T-helper 1 cell treated with Interleukin-12 subunit alpha and Interleukin-12 subunit beta and Interleukin-4 antibody, amounts not matched to agents 30 μg/mL and 1 μg/mL, for 36 hours (primary cell): ENCODE data around the gene SRC.

Source experiments
- H3K27ac Mint-ChIP-seq: one replicate; pipeline ENCODE4 v1.8.0; 2021; ENCODE audit warnings: mild to moderate bottlenecking, mixed read lengths
- H3K27me3 Mint-ChIP-seq: one replicate; pipeline ENCODE4 v1.8.0; 2021; ENCODE audit warnings: low read depth, mixed read lengths
- H3K36me3 Mint-ChIP-seq: one replicate; pipeline ENCODE4 v1.8.0; 2021; ENCODE audit warnings: low read depth, mixed read lengths
- H3K4me1 Mint-ChIP-seq: one replicate; pipeline ENCODE4 v1.8.0; 2021; ENCODE audit warnings: low read depth, mixed read lengths
- H3K4me3 Mint-ChIP-seq: one replicate; pipeline ENCODE4 v1.8.0; 2021; ENCODE audit warnings: mild to moderate bottlenecking, moderate library complexity, mixed read lengths
- H3K9me3 Mint-ChIP-seq: one replicate; pipeline ENCODE4 v1.8.0; 2021; ENCODE audit warnings: mixed read lengths

SRC gene

DNA sequence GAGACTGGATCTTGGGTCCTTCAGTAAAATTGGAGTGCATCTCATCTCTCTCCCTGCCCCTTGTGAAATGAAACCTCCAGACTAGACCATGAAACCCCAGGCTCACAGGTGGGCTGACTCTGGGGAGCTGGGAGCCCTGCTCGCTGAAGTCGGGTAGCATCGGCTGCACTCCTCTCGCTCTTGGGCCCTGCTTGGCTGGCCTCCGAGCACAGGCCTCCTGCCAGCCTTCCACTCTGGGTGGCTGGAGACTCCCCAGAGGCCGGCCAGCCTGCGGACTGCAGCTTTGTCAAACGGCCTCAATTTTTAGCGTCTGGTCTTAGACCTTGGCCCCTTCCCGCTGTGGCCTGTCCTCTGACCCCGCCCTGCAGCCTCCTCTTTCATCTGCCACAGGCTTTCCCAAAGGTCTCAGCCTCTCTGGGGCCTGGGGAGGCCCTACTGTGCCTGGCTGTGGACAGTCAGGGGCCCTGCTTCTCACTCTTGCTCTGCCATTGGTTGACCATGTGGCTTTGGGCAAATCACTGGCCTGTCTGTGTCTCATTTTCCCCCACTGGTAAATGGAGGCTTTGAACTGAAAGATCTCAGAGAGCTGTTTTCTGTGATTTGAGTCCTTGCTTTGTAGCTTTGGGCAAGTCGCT lies 45.1 kb downstream of the SRC start:
- H3K4me3 Mint-ChIP-seq = no peak overlapping the region
- no peak overlapping the region for H3K27ac Mint-ChIP-seq
- H3K4me1 Mint-ChIP-seq = no peaks in the 10 kb centered on the region
- no peaks in the 10 kb centered on the region for H3K9me3 Mint-ChIP-seq
- H3K27me3 Mint-ChIP-seq = no peaks in the 10 kb centered on the region
- no peaks in the 10 kb centered on the region for H3K36me3 Mint-ChIP-seq

DNA sequence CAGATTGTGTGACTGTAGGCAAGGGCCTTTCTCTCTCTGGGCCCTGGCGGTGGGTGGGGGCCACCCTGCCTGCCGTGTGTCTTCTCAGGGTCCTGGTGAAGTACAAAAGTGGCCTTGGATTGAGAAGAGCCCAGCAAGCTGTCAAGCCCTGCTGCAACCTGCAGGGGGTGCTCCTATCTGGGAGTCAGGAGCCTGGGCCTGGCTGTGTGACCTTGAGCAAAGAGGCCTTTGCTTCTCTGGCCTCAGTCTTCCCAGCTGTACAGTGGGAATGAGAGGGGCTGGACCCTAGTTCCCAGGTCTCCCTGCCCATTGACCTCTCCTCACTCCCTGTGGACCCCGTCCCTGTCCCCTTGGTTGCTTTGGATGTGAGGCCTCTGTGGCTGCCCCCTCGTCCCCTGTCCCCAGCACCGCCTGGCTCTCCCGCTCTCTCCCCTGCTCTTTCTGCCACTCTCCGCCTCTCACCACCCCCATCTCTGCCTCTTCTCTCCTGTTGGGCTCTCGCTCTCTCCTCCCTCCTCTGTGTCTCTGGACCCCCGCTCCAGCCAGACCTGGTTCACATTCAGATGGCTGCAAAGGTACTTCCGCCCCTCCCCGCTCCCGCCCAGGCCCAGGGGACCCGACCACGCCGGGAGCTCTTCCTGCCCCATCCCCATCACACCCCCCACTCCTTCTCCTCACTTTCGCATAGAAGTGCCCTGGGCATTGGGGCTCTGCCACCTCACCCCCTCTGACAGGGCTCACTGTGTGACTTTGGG lies 46.7 kb downstream of the SRC start:
- Mint-ChIP-seq H3K27me3 (no peaks in the 10 kb centered on the region), H3K9me3 (no peaks in the 10 kb centered on the region), H3K27ac (no peak overlapping the region), H3K4me3 (no peak overlapping the region), H3K4me1 (no peaks in the 10 kb centered on the region), H3K36me3 (no peaks in the 10 kb centered on the region)

DNA sequence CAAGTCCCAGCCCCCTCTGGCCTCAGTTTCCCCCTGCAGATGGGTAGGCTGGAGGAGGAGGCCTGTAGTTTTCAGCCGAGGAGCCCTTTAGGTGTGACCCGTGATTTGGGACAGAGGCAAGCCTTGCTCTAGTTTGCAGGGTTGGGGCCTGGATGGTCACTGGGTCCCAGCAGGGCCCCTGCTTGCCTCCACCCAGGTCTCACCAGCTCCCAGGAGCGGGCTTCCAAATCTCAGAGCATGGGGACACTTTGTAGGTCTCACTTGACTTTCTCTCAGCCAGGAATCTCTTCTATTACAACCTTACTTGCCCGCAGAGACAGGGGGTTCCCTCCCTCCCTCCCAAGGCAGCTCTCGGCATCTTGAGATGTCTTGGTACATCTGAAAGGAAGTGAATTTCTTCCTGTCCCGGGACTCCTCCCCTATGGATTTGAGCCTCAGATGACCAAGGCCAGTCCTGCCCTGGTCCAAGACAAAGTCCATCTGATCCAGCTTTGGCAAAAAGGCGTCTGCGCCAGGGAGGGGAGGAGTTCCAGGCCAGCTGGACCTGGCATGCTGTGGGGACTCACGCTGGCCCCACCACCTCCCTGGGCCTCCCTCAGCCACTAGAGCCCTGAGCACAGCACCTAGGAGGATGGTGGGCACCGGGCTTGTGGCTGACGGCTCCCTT lies 47.4 kb downstream of the SRC start:
- no peak overlapping the region for H3K27ac Mint-ChIP-seq
- H3K27me3 Mint-ChIP-seq = no peaks in the 10 kb centered on the region

DNA sequence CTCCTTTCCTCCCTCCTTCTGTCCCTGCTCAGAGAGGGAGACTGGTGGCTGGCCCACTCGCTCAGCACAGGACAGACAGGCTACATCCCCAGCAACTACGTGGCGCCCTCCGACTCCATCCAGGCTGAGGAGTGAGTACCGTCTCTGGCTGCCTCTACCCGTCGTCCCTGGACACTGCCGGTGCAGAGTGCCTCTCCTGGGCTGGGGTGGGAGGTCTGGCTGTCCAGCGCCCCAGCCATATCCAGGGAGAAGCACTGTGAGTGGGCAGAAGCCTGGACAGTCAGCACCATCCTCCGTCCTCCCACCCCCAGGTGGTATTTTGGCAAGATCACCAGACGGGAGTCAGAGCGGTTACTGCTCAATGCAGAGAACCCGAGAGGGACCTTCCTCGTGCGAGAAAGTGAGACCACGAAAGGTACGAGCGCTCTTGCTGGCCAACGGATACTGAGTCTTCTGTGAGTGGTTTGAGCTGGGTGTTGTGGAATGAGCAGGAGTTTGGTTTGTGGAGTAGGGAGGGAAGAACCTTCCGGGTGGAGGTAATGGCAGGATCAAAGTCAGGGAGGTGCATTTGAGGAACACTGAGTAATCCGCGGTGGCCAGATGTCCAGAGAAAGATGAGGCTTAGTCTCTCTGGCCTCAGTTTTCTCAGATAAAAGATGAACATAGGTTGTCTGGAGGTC lies 48.1 kb downstream of the SRC start:
- H3K27me3 Mint-ChIP-seq = no peaks in the 10 kb centered on the region
- no peaks in the 10 kb centered on the region for H3K36me3 Mint-ChIP-seq
- H3K4me1 Mint-ChIP-seq = no peaks in the 10 kb centered on the region
- H3K4me3 Mint-ChIP-seq = no peak overlapping the region
- no peaks in the 10 kb centered on the region for H3K9me3 Mint-ChIP-seq
- no peak overlapping the region for H3K27ac Mint-ChIP-seq

More for the DNA sequence above, 47.4 kb downstream of the SRC start:
- H3K36me3 Mint-ChIP-seq = no peaks in the 10 kb centered on the region
- no peak overlapping the region for H3K4me3 Mint-ChIP-seq
- no peaks in the 10 kb centered on the region for H3K9me3 Mint-ChIP-seq
- no peaks in the 10 kb centered on the region for H3K4me1 Mint-ChIP-seq

DNA sequence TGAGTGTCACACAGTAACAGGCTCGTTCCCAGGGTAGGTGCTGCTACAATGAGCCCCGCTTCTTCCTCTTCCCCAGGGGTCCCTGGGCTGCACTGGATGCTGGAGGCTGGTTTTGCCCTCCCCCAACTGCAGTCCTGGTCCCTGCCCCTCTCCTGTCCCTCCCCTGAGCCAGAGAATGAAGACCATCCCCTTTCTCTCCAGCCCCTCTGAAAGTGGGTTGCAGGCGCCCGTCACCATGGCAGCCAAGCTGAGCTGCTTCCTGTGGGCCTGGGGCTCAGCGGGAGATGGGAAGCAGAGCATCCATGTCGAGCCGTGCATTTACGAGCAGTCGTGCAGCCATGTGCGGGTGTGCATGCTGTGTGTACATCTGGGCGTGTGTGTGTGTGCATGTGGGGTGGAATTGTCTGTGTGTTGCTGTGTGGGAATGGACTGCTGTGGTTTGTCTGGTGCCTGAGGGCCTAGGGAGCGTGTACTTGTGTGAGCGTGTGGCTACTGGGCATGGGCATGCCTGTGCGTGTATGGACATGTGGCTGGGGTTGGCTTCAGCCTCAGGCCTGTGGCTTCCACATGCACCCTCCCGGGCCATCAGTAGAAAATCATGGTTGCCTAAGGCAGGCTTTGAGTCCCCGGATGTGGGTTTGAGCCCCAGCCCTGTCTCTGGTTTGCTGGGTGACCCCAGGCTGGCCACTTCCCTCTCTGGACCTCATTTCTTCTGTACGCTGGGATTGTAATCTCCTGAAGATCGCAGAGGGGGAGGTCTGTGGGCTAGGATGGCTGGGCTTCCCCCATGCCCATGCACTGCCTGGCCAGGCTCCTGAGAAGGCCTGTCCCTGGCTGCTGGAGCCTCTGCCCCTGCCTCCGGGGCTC lies 48.8 kb downstream of the SRC start:
- no peaks in the 10 kb centered on the region for H3K36me3 Mint-ChIP-seq
- H3K27me3 Mint-ChIP-seq = no peaks in the 10 kb centered on the region
- no peaks in the 10 kb centered on the region for H3K9me3 Mint-ChIP-seq
- H3K4me1 Mint-ChIP-seq = no peaks in the 10 kb centered on the region
- no peak overlapping the region for H3K27ac Mint-ChIP-seq
- H3K4me3 Mint-ChIP-seq = no peak overlapping the region

DNA sequence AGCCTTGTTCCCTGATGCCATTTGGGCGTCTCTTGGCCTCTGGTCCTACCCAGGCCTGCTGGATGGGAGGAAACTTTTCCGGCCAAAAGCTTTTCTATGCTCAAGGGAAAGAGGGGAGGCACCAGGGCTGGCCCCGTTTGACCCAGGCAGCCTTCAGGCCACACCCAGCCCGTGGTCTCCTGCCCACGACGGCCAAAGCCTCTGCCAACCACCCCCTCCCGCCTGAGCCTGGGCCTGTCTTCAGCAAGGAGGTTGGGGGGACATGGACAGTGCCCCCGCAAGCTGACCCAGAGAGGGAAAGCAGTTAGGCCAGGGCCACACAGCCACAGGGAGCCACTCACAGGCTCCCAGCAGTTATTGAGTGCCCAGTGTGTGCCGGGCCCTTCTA lies 49.5 kb downstream of the SRC start:
- Mint-ChIP-seq H3K27me3 (no peaks in the 10 kb centered on the region), H3K36me3 (no peaks in the 10 kb centered on the region), H3K9me3 (no peaks in the 10 kb centered on the region), H3K4me1 (no peaks in the 10 kb centered on the region), H3K4me3 (no peak overlapping the region), H3K27ac (no peak overlapping the region)

DNA sequence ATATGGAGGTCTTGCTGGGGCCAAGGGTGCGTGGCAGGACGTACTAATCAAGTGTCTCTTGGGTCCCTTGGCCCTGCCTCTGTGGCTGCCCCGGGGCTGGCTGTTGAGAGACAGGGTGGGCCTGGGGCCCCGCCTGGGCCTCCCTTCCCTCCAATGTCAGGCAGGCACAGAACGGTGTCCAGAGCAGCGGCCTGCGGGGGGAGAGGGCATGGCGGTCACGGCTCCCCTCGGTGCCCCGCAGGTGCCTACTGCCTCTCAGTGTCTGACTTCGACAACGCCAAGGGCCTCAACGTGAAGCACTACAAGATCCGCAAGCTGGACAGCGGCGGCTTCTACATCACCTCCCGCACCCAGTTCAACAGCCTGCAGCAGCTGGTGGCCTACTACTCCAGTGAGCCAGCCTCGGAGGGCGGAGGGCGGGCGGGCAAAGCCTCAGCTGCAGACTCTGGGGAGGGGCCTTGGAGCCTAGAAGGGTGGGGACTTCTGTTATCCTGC lies 50.0 kb downstream of the SRC start:
- Mint-ChIP-seq H3K27ac (no peak overlapping the region), H3K9me3 (no peaks in the 10 kb centered on the region), H3K4me1 (no peaks in the 10 kb centered on the region), H3K36me3 (no peaks in the 10 kb centered on the region), H3K27me3 (no peaks in the 10 kb centered on the region), H3K4me3 (no peak overlapping the region)

DNA sequence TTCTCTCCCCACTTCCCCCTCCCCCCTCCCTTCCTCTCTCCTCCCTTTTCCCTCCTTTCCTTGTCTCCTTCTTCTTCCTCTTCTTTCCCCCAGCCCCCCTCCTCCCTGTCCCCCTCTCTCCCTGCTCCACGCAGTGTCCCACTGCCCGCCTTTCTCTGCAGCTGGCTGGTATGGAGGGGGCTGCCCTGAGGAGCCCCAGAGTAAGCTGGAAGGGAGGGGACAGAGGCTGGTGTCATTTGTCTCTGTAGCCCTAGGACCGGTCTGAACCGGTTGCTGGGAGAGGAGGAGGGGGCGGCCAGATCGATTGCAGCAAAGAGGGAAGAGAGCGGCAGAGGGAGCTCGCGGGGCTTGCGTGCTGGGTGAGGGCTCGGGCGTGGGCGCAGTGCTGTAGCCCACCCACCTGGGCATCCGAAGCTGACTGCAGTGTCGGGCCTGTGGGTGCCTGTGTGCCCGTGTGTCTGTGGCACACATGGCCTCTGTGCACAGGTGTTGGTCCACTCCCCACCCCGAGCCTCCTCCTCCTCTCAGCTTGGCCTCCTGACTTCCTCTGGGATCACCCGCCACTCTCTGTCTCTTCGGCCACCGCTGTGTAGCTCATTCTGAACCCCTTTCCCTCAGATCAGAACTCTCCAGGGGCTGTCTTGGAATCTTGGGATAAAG lies 50.6 kb downstream of the SRC start:
- H3K27ac Mint-ChIP-seq = no peak overlapping the region
- H3K4me3 Mint-ChIP-seq = no peak overlapping the region
- no peaks in the 10 kb centered on the region for H3K36me3 Mint-ChIP-seq
- H3K27me3 Mint-ChIP-seq = no peaks in the 10 kb centered on the region
- no peaks in the 10 kb centered on the region for H3K4me1 Mint-ChIP-seq
- H3K9me3 Mint-ChIP-seq = no peaks in the 10 kb centered on the region

DNA sequence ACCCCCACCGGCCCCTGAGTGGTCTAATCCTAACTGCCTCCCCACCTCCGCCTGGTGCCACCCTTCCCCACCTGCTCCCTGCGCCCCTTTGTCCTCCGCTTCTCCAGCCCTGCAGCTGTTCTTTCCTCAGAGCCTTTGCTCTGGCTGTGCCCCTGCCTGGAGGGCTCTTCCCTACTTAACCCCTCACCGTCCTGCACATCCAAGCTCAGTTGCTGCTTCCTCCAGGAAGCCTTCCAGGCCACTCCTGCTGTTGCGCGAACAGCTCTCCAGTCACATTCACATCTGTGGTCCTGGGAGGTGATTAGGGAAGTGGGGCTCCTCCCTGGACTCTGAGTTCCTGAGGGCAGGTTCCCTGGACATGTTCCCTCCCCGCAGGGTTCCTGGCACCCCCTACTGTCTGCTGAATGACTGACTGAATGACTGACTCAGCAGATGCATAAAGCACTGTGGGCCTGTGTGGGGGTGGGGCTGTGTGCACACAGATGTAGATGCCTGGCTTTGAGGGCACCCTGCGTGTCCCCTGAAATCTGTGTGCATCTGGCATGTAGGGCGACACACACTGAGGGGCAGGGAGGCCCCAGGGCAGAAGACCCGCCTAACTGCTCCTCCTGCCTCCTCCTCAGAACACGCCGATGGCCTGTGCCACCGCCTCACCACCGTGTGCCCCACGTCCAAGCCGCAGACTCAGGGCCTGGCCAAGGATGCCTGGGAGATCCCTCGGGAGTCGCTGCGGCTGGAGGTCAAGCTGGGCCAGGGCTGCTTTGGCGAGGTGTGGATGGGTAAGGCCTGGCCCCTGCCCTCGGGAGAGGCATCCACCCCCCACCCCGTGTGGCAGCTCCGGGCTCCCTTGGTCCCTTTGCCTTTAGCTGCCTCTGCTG lies 51.4 kb downstream of the SRC start:
- no peaks in the 10 kb centered on the region for H3K4me1 Mint-ChIP-seq
- H3K27ac Mint-ChIP-seq = no peak overlapping the region
- no peaks in the 10 kb centered on the region for H3K36me3 Mint-ChIP-seq
- no peak overlapping the region for H3K4me3 Mint-ChIP-seq
- no peaks in the 10 kb centered on the region for H3K9me3 Mint-ChIP-seq
- no peaks in the 10 kb centered on the region for H3K27me3 Mint-ChIP-seq

DNA sequence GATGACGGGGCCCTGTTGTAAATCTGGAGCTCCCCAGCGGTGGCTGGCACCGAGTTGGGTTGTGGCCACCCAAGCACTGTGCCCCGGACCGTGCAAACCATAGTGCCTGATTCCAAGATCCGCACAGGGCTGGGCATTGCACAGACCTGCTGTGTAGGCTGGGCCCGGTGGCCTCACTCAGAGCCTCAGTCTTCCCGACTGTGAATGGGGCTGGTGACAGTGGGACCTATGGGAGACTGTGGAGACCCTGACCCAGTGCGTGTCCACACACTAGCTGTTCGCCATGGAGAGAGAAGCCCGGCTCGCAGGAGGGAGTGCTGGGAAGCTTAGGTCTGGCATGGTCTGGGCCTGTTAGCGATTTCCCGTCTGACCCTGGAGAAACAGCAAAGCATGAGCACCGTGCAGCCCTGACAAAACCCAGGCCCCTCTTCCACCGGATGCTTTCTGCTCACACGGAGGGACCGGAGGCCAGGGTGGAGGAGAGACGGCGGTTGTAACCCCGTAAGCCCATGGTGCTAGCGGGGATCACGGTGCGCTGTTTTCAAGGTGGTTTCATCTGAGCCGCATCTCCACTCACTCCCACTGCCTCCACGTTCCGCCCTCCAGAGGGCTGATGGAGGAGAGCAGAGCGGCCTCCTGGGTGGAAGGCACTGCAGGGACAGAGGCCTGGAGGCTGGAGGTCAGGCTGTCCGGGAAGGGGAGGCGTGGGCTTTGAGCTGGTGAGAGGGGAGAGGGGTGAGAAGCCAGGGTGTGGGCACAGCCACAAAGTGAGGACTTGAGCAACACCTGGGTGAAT lies 52.2 kb downstream of the SRC start:
- no peaks in the 10 kb centered on the region for H3K9me3 Mint-ChIP-seq
- no peaks in the 10 kb centered on the region for H3K36me3 Mint-ChIP-seq
- H3K4me3 Mint-ChIP-seq = no peak overlapping the region
- H3K27ac Mint-ChIP-seq = no peak overlapping the region
- no peaks in the 10 kb centered on the region for H3K27me3 Mint-ChIP-seq
- H3K4me1 Mint-ChIP-seq = no peaks in the 10 kb centered on the region

DNA sequence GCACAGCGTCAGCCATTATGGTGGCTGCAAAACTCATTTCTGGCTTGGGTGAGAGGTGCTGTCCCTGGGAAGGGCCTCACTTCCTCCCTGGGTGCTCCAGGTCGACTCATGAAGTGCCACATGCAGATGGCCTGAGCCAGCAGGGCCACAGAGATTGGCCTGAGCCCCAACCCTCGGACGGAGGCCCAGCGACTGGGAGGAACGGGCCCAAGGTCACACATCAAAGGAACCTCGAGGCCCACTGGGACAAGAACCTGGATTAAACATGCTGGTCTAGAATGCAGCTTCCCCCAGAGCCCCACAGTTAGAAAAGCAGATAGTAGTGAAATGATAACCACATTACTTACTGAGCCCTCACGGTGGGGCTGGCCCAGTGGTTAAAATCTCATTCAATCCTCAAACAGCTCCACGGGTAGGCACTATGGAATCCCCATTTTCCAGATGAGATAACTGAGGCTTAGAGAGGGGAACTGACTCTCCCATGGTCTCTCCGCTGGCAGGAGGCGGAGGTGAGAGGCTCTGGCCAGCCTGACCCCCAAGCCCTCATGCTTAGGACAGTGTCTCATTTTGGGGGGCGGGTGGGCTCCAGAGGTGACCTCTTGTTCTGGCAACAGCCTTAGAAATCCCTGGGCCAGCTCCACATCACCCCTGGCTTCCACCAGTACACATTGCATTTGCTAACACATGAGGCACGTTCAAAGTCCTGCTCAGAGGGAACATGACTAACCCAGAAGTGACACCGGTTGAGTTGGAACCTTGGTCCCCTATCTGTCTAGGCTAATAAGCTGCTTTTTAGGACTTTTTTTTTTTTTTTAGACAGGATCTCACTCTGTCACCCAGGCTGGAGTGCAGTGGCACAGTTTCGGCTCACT lies 53.0 kb downstream of the SRC start:
- H3K27ac Mint-ChIP-seq = no peak overlapping the region
- no peak overlapping the region for H3K4me3 Mint-ChIP-seq
- H3K4me1 Mint-ChIP-seq = no peaks in the 10 kb centered on the region
- no peaks in the 10 kb centered on the region for H3K9me3 Mint-ChIP-seq
- no peaks in the 10 kb centered on the region for H3K27me3 Mint-ChIP-seq
- no peaks in the 10 kb centered on the region for H3K36me3 Mint-ChIP-seq
